Type B pancreatic cell (in vitro differentiated cells): Measurements from ENCODE around the gene RHOV. TPM values are rescaled to one million over a fixed set of nuclear protein-coding genes. Genes with fewer than 3 reads are reported as not detected.

ENCODE experiments used
- DNase-seq: peaks from one replicate; pipeline ENCODE4 v3.0.0; 2021; ENCODE audit warnings: mixed read lengths; ENCODE audit not compliant: unreplicated experiment; ENCODE audit errors: extremely low spot score
- H3K27ac Mint-ChIP-seq: 2 replicates; pipeline ENCODE4 v1.8.0; 2021; ENCODE audit warnings: mild to moderate bottlenecking, mixed read lengths
- H3K27me3 Mint-ChIP-seq: 2 replicates; pipeline ENCODE4 v1.8.0; 2021; ENCODE audit warnings: mixed read lengths
- H3K36me3 Mint-ChIP-seq: 2 replicates; pipeline ENCODE4 v1.8.0; 2021; ENCODE audit warnings: mixed read lengths
- H3K4me1 Mint-ChIP-seq: one replicate; pipeline ENCODE4 v1.8.0; 2021; ENCODE audit warnings: mixed read lengths; ENCODE audit not compliant: unreplicated experiment
- H3K4me3 Mint-ChIP-seq: 2 replicates; pipeline ENCODE4 v1.8.0; 2021; ENCODE audit warnings: mild to moderate bottlenecking, mixed read lengths
- H3K9me3 Mint-ChIP-seq: 2 replicates; pipeline ENCODE4 v1.8.0; 2021; ENCODE audit warnings: mixed read lengths
- CTCF ChIP-seq: fragments of 200-600 bp; sonication (generic); conservative IDR thresholded peaks from 2 replicates; pipeline ENCODE4 v1.5.0; 2021; ENCODE audit warnings: antibody characterized with exemption, mild to moderate bottlenecking
- total RNA-seq: library from RNA; stranded (reverse); gene quantifications from 2 replicates; pipeline ENCODE4 v1.2.1, GENCODE V29; 2021; ENCODE audit warnings: low replicate concordance

RHOV gene
- total RNA-seq, 1 donor from 2014 or later, result 19.3 TPM

- peak within 1 kb of the TSS; percentile 98 for H3K4me3 Mint-ChIP-seq
- TF ChIP-seq CTCF, result peak; percentile 89
- H3K27me3 Mint-ChIP-seq, result no peaks in the 10 kb centered on the region
- H3K27ac Mint-ChIP-seq, result peak within 1 kb of the TSS; percentile 98
- peaks cover 12% of the 10 kb centered on the region for H3K4me1 Mint-ChIP-seq
- H3K9me3 Mint-ChIP-seq, result no peaks in the 10 kb centered on the region
- DNase-seq, result peak; percentile 99
- H3K36me3 Mint-ChIP-seq, result peaks cover 10% of the 10 kb centered on the region
Observed at GRCh38 chr15:40893733-40894680, 20.0 kb upstream of the RHOV start, which contains the start of gene VPS18. TSS of gene VPS18 (plus strand) at chr15:40894450. CDS start at chr15:40894769, 319 bp downstream.

- peaks cover 12% of the 10 kb centered on the region for H3K4me1 Mint-ChIP-seq
- H3K36me3 Mint-ChIP-seq, result peaks cover 6% of the 10 kb centered on the region
- H3K27ac Mint-ChIP-seq, result peak overlapping the region; percentile 98
- TF ChIP-seq CTCF, result no peak
- peak overlapping the region; percentile 98 for H3K4me3 Mint-ChIP-seq
- DNase-seq, result peak; percentile 71
- H3K9me3 Mint-ChIP-seq, result no peaks in the 10 kb centered on the region
- H3K27me3 Mint-ChIP-seq, result no peaks in the 10 kb centered on the region
Observed at GRCh38 chr15:40893019-40893670, 19.1 kb upstream of the RHOV start.

- no peak for DNase-seq
- peaks cover 12% of the 10 kb centered on the region for H3K4me1 Mint-ChIP-seq
- no peaks in the 10 kb centered on the region for H3K27me3 Mint-ChIP-seq
- H3K27ac Mint-ChIP-seq, result peak overlapping the region; percentile 88
- no peak for TF ChIP-seq CTCF
- H3K4me3 Mint-ChIP-seq, result peak overlapping the region; percentile 74
- no peaks in the 10 kb centered on the region for H3K9me3 Mint-ChIP-seq
- H3K36me3 Mint-ChIP-seq, result peaks cover 4% of the 10 kb centered on the region
Observed at GRCh38 chr15:40892447-40893012, 18.5 kb upstream of the RHOV start.

- DNase-seq, result no peak
- H3K4me3 Mint-ChIP-seq, result peak overlapping the region; percentile 74
- peak; percentile 83 for TF ChIP-seq CTCF
- H3K36me3 Mint-ChIP-seq, result no peaks in the 10 kb centered on the region
- H3K27me3 Mint-ChIP-seq, result no peaks in the 10 kb centered on the region
- peak overlapping the region; percentile 88 for H3K27ac Mint-ChIP-seq
- no peaks in the 10 kb centered on the region for H3K9me3 Mint-ChIP-seq
- H3K4me1 Mint-ChIP-seq, result peaks cover 12% of the 10 kb centered on the region
Observed at GRCh38 chr15:40891810-40892446, 17.9 kb upstream of the RHOV start.

- Mint-ChIP-seq H3K4me1 (peaks cover 12% of the 10 kb centered on the region), H3K4me3 (no peak overlapping the region), H3K27ac (peak overlapping the region; percentile 88), H3K9me3 (no peaks in the 10 kb centered on the region), H3K27me3 (no peaks in the 10 kb centered on the region), H3K36me3 (no peaks in the 10 kb centered on the region)
- no peak for TF ChIP-seq CTCF
- no peak for DNase-seq
Observed at GRCh38 chr15:40891138-40891537, 17.1 kb upstream of the RHOV start.
